Tongue (tissue), 1 donor: ENCODE measurements around the gene ENGASE. TPM values are rescaled to one million over a fixed set of nuclear protein-coding genes. Genes with fewer than 3 reads are reported as not detected.

Source experiments
- total RNA-seq: library from RNA; depleted of rRNA; stranded (reverse); fragments of >200 nt; gene quantifications from one replicate; pipeline ENCODE4 v1.2.3, GENCODE V29; 2014

Gene ENGASE
- total RNA-seq, 1 donor from 2014 or later, result 18.8 TPM

Other genes starting within 250 kb of the ENGASE start
- gene USP36, start 234.0 kb upstream of the ENGASE start, total RNA-seq, result 47.4 TPM
- 5.9 TPM for gene CEP295NL, start 171.6 kb upstream of the ENGASE start, total RNA-seq
- 93.3 TPM for gene TIMP2, start 149.4 kb upstream of the ENGASE start, total RNA-seq
- 136 TPM for gene LGALS3BP, start 94.9 kb upstream of the ENGASE start, total RNA-seq
- 36.1 TPM for gene CANT1, start 65.1 kb upstream of the ENGASE start, total RNA-seq
- 15.8 TPM for gene C1QTNF1, start 50.7 kb upstream of the ENGASE start, total RNA-seq